ENCODE results near the gene ASB9.

Gene ASB9

DNA sequence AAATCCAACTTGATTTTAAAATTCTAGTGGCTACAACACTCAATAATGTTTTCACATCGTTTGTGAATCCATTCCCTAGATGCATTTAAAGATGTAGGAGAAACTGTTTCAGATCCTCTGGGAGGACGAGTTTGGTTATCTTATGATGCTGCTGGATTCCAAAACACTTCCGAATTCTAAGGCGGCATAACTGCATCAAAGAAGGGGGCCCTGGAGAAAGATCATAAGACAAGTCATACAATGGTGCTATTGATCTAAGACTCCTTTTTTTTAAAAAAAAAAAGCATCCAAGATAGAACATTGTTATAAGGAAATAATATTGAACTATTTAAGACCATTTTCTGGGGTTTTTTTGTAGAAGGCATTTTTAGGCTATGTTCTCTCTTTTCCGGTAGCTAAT, 25.5 kb downstream of the ASB9 start:
- Histone ChIP-seq H3K27ac (no peak overlapping the region), H3K4me3 (no peak overlapping the region)

DNA sequence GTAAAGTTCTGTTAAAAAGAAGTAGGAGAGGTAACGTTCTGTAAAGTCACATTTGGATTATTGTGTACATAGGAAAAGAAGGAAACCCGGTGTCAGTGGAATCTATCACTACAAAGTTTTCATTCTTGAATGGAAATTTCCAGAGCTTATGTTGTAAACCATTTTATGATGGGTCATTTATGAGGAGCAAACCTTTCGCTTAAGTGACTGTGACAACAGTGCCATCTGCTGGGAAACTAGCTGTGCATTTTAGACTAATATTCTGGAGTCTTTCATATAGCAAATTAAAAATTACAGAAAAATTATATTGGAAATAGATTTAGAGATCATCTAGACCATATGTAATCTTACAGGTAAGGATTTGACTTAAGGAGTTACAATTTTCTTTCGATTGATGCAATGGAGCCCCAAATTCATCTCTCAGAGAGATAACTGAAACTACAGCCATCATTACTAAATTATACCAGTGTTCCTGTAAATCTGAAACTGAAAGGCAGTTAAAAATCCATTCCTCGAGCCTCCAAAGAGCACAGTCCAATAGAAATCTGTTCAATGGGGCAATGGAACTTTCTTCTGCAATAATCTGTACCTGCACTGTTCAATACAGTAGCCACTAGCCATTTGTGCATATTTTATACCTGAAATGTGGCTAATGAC, 26.9 kb downstream of the ASB9 start:
- Histone ChIP-seq H3K4me3 (no peak overlapping the region), H3K27ac (no peak overlapping the region)

GRCh38 chrX:15241301-15241700, 28.6 kb downstream of the ASB9 start:
- no peak overlapping the region for H3K27ac ChIP-seq
- no peak overlapping the region for H3K4me3 ChIP-seq

DNA sequence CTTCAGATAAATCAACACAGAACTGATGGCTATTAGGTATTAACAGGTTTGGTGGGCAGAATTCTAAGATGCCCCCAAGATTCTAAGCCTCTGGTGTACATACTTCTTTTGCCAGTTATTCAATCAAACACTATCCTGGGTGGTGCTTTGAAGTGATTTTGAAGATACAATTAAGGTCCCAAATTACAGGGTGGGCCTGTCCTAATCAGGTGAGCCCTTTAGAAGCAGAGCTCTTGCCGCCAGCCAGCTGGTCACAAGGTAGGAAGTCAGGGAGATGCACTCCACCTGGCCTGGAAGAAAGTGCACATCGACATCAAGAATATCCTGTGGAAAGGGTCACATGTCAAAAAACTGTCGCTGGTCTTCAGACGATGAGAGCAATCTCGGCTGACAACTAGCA, 29.5 kb downstream of the ASB9 start:
- Histone ChIP-seq H3K27ac (no peak overlapping the region), H3K4me3 (no peak overlapping the region)

- no peak overlapping the region for H3K4me3 ChIP-seq
These were observed 33.7 kb downstream of the ASB9 start for GRCh38 chrX:15236146-15236545.

DNA sequence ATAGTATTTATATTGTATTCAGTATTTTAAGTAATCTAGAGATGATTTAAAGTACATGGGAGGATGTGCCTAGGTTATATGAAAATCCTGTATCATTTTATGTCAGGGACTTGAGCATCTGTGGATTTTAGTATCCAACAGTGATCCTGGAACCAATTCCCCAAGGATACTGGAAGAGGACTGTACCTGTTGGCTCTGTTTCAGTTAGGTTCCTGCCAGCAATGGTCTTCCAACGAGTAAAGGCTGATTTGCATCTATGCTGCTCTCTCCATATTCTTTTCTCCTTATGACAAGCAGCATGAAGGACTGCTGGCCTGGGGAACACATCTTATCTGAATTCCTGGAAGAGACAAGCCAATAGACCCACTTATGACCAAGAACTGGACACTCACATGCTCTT, 34.9 kb downstream of the ASB9 start:
- Histone ChIP-seq H3K27ac (no peak overlapping the region), H3K4me3 (no peak overlapping the region)

More at GRCh38 chrX:15236146-15236545, 33.7 kb downstream of the ASB9 start:
- H3K27ac ChIP-seq, result no peak overlapping the region

- no peak overlapping the region for H3K27ac ChIP-seq
These were observed 36.4 kb downstream of the ASB9 start for GRCh38 chrX:15233416-15234015.

GRCh38 chrX:15224747-15225146, 45.1 kb downstream of the ASB9 start:
- no peak overlapping the region for H3K4me3 ChIP-seq
- H3K27ac ChIP-seq, result no peak overlapping the region

More at GRCh38 chrX:15233416-15234015, 36.4 kb downstream of the ASB9 start:
- no peak overlapping the region for H3K4me3 ChIP-seq

GRCh38 chrX:15221321-15221720, 48.6 kb downstream of the ASB9 start:
- Histone ChIP-seq H3K4me3 (no peak overlapping the region), H3K27ac (no peak overlapping the region)

- Histone ChIP-seq H3K27ac (no peak overlapping the region), H3K4me3 (no peak overlapping the region)
These were observed 52.7 kb downstream of the ASB9 start for GRCh38 chrX:15217161-15217560.

GRCh38 chrX:15216280-15216679, 53.6 kb downstream of the ASB9 start:
- no peak overlapping the region for H3K27ac ChIP-seq
- no peak overlapping the region for H3K4me3 ChIP-seq

- Histone ChIP-seq H3K27ac (no peak overlapping the region), H3K4me3 (no peak overlapping the region)
These were observed 54.5 kb downstream of the ASB9 start for GRCh38 chrX:15215366-15215765.

DNA sequence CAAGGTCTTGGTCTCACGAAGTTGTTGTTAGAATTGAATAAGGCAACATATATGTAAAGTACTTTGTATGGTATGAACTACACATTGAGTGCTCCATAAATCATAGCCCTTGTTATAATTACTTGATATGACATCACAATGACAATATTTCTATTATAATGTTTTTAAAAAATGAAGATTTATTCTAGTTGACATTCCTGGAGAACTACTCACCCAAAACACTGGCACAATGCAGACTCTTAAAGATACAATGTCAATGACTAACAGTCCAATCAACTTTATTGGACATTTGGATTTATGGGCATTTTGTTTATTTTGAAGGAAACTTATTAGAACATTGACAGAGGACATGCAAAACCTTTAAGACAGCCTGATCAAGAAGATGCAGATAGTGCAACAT, 55.3 kb downstream of the ASB9 start:
- Histone ChIP-seq H3K4me3 (no peak overlapping the region), H3K27ac (no peak overlapping the region)

DNA sequence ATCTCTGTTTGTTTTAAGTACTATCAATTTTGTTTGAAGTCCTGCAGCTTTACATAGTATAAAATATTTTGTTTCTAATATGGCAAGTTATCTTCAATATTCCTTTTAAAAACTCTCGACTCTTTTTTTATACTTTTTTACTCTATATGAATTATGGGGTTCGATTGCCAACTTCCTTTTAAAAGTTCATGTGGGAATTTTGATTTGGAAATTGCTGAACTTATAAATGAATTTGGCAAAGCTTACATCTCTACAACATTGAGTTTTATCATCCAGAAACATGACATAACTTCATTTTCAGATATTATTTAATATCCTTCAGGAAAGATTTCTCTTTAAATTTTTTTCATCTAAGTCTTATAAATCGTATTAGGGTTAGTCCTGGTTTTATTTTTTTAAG, 60.8 kb downstream of the ASB9 start:
- Histone ChIP-seq H3K4me3 (no peak overlapping the region), H3K27ac (no peak overlapping the region)

GRCh38 chrX:15207994-15208393, 61.9 kb downstream of the ASB9 start:
- H3K4me3 ChIP-seq, result no peak overlapping the region
- H3K27ac ChIP-seq, result no peak overlapping the region

- Histone ChIP-seq H3K4me3 (no peak overlapping the region), H3K27ac (no peak overlapping the region)
These were observed 62.5 kb downstream of the ASB9 start for GRCh38 chrX:15207384-15207783.

- Histone ChIP-seq H3K27ac (no peak overlapping the region), H3K4me3 (no peak overlapping the region)
These were observed 63.6 kb downstream of the ASB9 start for GRCh38 chrX:15206306-15206705.

- H3K4me3 ChIP-seq, result no peak overlapping the region
These were observed 65.6 kb downstream of the ASB9 start for GRCh38 chrX:15204130-15204751.

GRCh38 chrX:15203694-15204093, 66.2 kb downstream of the ASB9 start:
- H3K4me3 ChIP-seq, result no peak overlapping the region
- H3K27ac ChIP-seq, result no peak overlapping the region

More at GRCh38 chrX:15204130-15204751, 65.6 kb downstream of the ASB9 start:
- no peak overlapping the region for H3K27ac ChIP-seq

GRCh38 chrX:15202454-15203177, 67.3 kb downstream of the ASB9 start:
- Histone ChIP-seq H3K27ac (no peak overlapping the region), H3K4me3 (no peak overlapping the region)

GRCh38 chrX:15200871-15201270, 69.0 kb downstream of the ASB9 start:
- Histone ChIP-seq H3K27ac (no peak overlapping the region), H3K4me3 (no peak overlapping the region)
